Activated T-helper 1 cell treated with anti-CD3 and anti-CD28 coated beads, Interleukin-12 subunit alpha, Interleukin-12 subunit beta, Interleukin-2, Interleukin-4 antibody, amounts not matched to agents 30 ng/mL and 10 ng/mL and 1 ng/mL, durations not matched to agents 14 hours and 24 hours and 36 hours (primary cell): ENCODE results near the gene PPP1R8. TPM values are rescaled to one million over a fixed set of nuclear protein-coding genes. Genes with fewer than 3 reads are reported as not detected.
"Not testable (repeated sequence)": the region's sequence is repeated elsewhere in the genome, so short reads cannot be mapped to it uniquely, and the experiment has no call there.

ENCODE experiments used
- DNase-seq: peaks from one replicate; pipeline ENCODE4 v3.0.0; 2021; ENCODE audit warnings: low spot score
- H3K27ac Mint-ChIP-seq: one replicate; pipeline ENCODE4 v1.8.0; 2021; ENCODE audit warnings: mild to moderate bottlenecking, mixed read lengths
- H3K27me3 Mint-ChIP-seq: one replicate; pipeline ENCODE4 v1.8.0; 2022; ENCODE audit warnings: mild to moderate bottlenecking, moderate library complexity, mixed read lengths; ENCODE audit not compliant: insufficient read depth
- H3K36me3 Mint-ChIP-seq: one replicate; pipeline ENCODE4 v1.8.0; 2021; ENCODE audit warnings: low read depth, mixed read lengths
- H3K4me1 Mint-ChIP-seq: one replicate; pipeline ENCODE4 v1.8.0; 2021; ENCODE audit warnings: low read depth, mixed read lengths
- H3K4me3 Mint-ChIP-seq: one replicate; pipeline ENCODE4 v1.8.0; 2021; ENCODE audit warnings: mild to moderate bottlenecking, moderate library complexity, mixed read lengths
- H3K9me3 Mint-ChIP-seq: one replicate; pipeline ENCODE4 v1.8.0; 2021; ENCODE audit warnings: mixed read lengths
- intact Hi-C: fragments of 100-400 bp; cut with micrococcal nuclease; formaldehyde crosslinking; loops from one replicate; pipeline ENCODE4 v1.15.1; 2024
- total RNA-seq: library from RNA; stranded (reverse); gene quantifications from 2 replicates; pipeline ENCODE4 v1.2.3, GENCODE V29; 2022

PPP1R8 gene
- total RNA-seq, 1 donor from 2014 or later, result 84.1 TPM

- Mint-ChIP-seq H3K27ac (no peak overlapping the region), H3K27me3 (no peaks in the 10 kb centered on the region), H3K9me3 (no peaks in the 10 kb centered on the region), H3K4me3 (no peak overlapping the region), H3K4me1 (no peaks in the 10 kb centered on the region), H3K36me3 (peaks cover 12% of the 10 kb centered on the region)
- intact Hi-C loops, result no loop called here
- no peak for DNase-seq
Observed at GRCh38 chr1:27811741-27812500, 18.7 kb upstream of the PPP1R8 start.

GRCh38 chr1:27816921-27817630, 13.5 kb upstream of the PPP1R8 start:
- no peaks in the 10 kb centered on the region for H3K9me3 Mint-ChIP-seq
- H3K4me1 Mint-ChIP-seq, result no peaks in the 10 kb centered on the region
- H3K36me3 Mint-ChIP-seq, result peaks cover 22% of the 10 kb centered on the region
- intact Hi-C loops, result no loop called here
- H3K27me3 Mint-ChIP-seq, result no peaks in the 10 kb centered on the region
- no peak overlapping the region for H3K27ac Mint-ChIP-seq
- H3K4me3 Mint-ChIP-seq, result no peak overlapping the region
- DNase-seq, result no peak

- H3K9me3 Mint-ChIP-seq, result no peaks in the 10 kb centered on the region
- H3K4me3 Mint-ChIP-seq, result no peak overlapping the region
- H3K27ac Mint-ChIP-seq, result no peak overlapping the region
- DNase-seq, result no peak
- H3K4me1 Mint-ChIP-seq, result no peaks in the 10 kb centered on the region
- intact Hi-C loops, result no loop called here
- H3K27me3 Mint-ChIP-seq, result no peaks in the 10 kb centered on the region
- H3K36me3 Mint-ChIP-seq, result peaks cover 22% of the 10 kb centered on the region
Observed at GRCh38 chr1:27821761-27822315, 8.7 kb upstream of the PPP1R8 start.

- Mint-ChIP-seq H3K9me3 (no peaks in the 10 kb centered on the region), H3K27me3 (no peaks in the 10 kb centered on the region), H3K27ac (no peak overlapping the region), H3K4me1 (no peaks in the 10 kb centered on the region), H3K4me3 (no peak overlapping the region), H3K36me3 (peaks cover 17% of the 10 kb centered on the region)
- no peak for DNase-seq
- intact Hi-C loops, result no loop called here
Observed at GRCh38 chr1:27823784-27824183, 6.8 kb upstream of the PPP1R8 start.

- H3K36me3 Mint-ChIP-seq, result peaks cover 14% of the 10 kb centered on the region
- H3K4me3 Mint-ChIP-seq, result no peak overlapping the region
- H3K27ac Mint-ChIP-seq, result no peak overlapping the region
- H3K9me3 Mint-ChIP-seq, result no peaks in the 10 kb centered on the region
- H3K27me3 Mint-ChIP-seq, result no peaks in the 10 kb centered on the region
- H3K4me1 Mint-ChIP-seq, result no peaks in the 10 kb centered on the region
- intact Hi-C loops, result no loop called here
- no peak for DNase-seq
Observed at GRCh38 chr1:27824411-27824810, 6.2 kb upstream of the PPP1R8 start.

GRCh38 chr1:27829339-27829960, 1.1 kb upstream of the PPP1R8 start:
- H3K4me1 Mint-ChIP-seq, result peaks cover 17% of the 10 kb centered on the region
- peak overlapping the region; percentile 93 for H3K4me3 Mint-ChIP-seq
- H3K27ac Mint-ChIP-seq, result peak overlapping the region; percentile 34
- intact Hi-C loops, H3K27me3 Mint-ChIP-seq, DNase-seq, H3K9me3 Mint-ChIP-seq: not testable (repeated sequence)
- H3K36me3 Mint-ChIP-seq, result peaks cover 22% of the 10 kb centered on the region

GRCh38 chr1:27831568-27832410, 1.2 kb downstream of the PPP1R8 start:
- DNase-seq, result no peak
- Mint-ChIP-seq H3K4me3 (peak overlapping the region; percentile 93), H3K36me3 (peaks cover 25% of the 10 kb centered on the region), H3K27me3 (no peaks in the 10 kb centered on the region), H3K27ac (peak overlapping the region; percentile 84), H3K9me3 (no peaks in the 10 kb centered on the region), H3K4me1 (peaks cover 17% of the 10 kb centered on the region)
- intact Hi-C loops, result loop anchor here (1.0 to 2.0 kb wide), 3 partner anchors 59 to 159 kb away; partner anchors contain the start of gene IFI6

- H3K4me3 Mint-ChIP-seq, result peak overlapping the region; percentile 30
- peaks cover 17% of the 10 kb centered on the region for H3K4me1 Mint-ChIP-seq
- H3K36me3 Mint-ChIP-seq, result peaks cover 25% of the 10 kb centered on the region
- H3K27ac Mint-ChIP-seq, result peak overlapping the region; percentile 29
- no peaks in the 10 kb centered on the region for H3K27me3 Mint-ChIP-seq
- intact Hi-C loops, result loop anchor here (1.0 kb wide), 1 partner anchor 147 kb away; no protein-coding TSS in a partner anchor
- DNase-seq, result no peak
- no peaks in the 10 kb centered on the region for H3K9me3 Mint-ChIP-seq
Observed at GRCh38 chr1:27832762-27833161, 2.2 kb downstream of the PPP1R8 start.

GRCh38 chr1:27833470-27833869, 2.9 kb downstream of the PPP1R8 start:
- Mint-ChIP-seq H3K27me3 (no peaks in the 10 kb centered on the region), H3K9me3 (no peaks in the 10 kb centered on the region), H3K4me1 (peaks cover 17% of the 10 kb centered on the region), H3K27ac (no peak overlapping the region), H3K4me3 (no peak overlapping the region), H3K36me3 (peaks cover 25% of the 10 kb centered on the region)
- no peak for DNase-seq
- intact Hi-C loops, result no loop called here

GRCh38 chr1:27835046-27835445, 4.5 kb downstream of the PPP1R8 start:
- DNase-seq, result no peak
- H3K4me1 Mint-ChIP-seq, result peaks cover 17% of the 10 kb centered on the region
- H3K9me3 Mint-ChIP-seq, result no peaks in the 10 kb centered on the region
- no peak overlapping the region for H3K4me3 Mint-ChIP-seq
- peaks cover 34% of the 10 kb centered on the region for H3K36me3 Mint-ChIP-seq
- H3K27me3 Mint-ChIP-seq, result no peaks in the 10 kb centered on the region
- intact Hi-C loops, result no loop called here
- no peak overlapping the region for H3K27ac Mint-ChIP-seq

- intact Hi-C loops, result no loop called here
- H3K27me3 Mint-ChIP-seq, result no peaks in the 10 kb centered on the region
- H3K4me1 Mint-ChIP-seq, result peaks cover 17% of the 10 kb centered on the region
- peaks cover 38% of the 10 kb centered on the region for H3K36me3 Mint-ChIP-seq
- peak overlapping the region; percentile 29 for H3K27ac Mint-ChIP-seq
- no peaks in the 10 kb centered on the region for H3K9me3 Mint-ChIP-seq
- H3K4me3 Mint-ChIP-seq, result no peak overlapping the region
- DNase-seq, result no peak
Observed at GRCh38 chr1:27835501-27835900, 4.9 kb downstream of the PPP1R8 start.

GRCh38 chr1:27849951-27850350, 19.4 kb downstream of the PPP1R8 start:
- H3K27ac Mint-ChIP-seq, result no peak overlapping the region
- DNase-seq, result no peak
- H3K4me3 Mint-ChIP-seq, result no peak overlapping the region
- H3K4me1 Mint-ChIP-seq, result no peaks in the 10 kb centered on the region
- H3K36me3 Mint-ChIP-seq, result peaks cover 30% of the 10 kb centered on the region
- intact Hi-C loops, result no loop called here
- no peaks in the 10 kb centered on the region for H3K9me3 Mint-ChIP-seq
- H3K27me3 Mint-ChIP-seq, result no peaks in the 10 kb centered on the region
